Measurements from ENCODE around the gene WNT7B.

Gene WNT7B

DNA sequence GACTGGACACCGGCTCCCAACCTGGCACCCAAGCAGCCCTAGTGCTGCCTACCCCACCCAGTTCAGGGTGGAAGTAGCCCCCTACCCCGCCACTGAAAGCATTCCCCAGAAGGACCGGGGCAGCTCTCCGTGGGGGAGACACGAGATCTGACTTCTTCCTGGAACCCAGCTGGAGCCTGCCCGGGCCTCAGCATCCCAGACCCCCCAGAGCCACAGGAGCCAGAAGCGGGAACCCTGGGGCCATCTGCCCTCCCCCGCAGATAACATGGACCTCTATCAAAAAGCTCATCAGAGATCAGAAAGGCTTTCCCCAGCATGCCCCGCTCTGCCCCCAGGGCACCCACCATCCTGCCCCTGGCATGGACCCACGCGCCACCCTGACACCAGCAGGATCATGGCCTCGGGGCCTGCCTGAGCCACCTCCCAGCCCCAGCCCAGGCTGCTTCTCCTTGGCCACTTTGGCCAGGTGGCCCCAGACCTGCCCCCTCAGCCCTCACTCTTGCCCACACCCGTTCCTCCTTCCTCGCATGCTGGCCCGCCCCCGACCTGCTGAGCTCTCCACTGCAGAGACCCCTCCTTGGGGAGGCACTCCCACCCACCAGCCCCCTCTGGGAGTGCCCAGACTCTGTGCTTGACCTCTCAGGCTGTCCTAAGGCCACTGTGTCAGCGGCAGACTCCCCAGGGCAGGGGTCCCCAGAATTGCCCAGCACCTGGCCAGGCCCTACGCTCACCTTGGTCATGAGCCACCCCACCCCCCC is 17.1 kb downstream of the WNT7B start:
- no peaks in the 10 kb centered on the region for H3K9me3 Mint-ChIP-seq
- ATAC-seq (replicated peaks) (no peak), DNase-seq (no peak)
- H3K4me3 Mint-ChIP-seq, result no peak overlapping the region
- no peaks in the 10 kb centered on the region for H3K4me1 Mint-ChIP-seq (ENCODE audit: low read depth in 2 of 2)
- no peaks in the 10 kb centered on the region for H3K36me3 Mint-ChIP-seq (ENCODE audit: insufficient read depth)
- no peak overlapping the region for H3K27ac Mint-ChIP-seq
- peaks cover 4 to 76% of the 10 kb centered on the region in 2 donors for H3K27me3 Mint-ChIP-seq

DNA sequence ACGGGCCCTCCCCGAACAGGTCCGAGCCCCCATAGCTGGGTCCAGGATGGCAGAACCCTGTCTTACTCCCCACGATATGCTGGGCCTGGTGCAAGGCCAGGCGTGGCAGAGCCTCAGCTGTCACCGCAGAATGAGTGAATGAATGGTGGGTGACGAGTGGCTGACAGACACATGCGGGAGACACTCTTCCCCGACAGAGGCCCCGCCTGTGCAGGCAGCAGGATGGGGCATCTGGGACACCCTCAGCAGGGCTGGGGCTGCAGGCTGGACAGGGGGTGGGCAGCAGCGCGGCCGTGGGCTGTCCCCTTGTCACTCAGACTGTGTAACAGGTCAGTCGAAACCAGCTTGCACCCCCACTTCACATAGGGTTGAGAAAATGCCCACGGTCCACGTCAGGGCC is 18.0 kb downstream of the WNT7B start:
- no peak overlapping the region for H3K4me3 Mint-ChIP-seq
- H3K27me3 Mint-ChIP-seq, result peaks cover 0 to 71% of the 10 kb centered on the region in 2 donors
- no peaks in the 10 kb centered on the region for H3K36me3 Mint-ChIP-seq (ENCODE audit: insufficient read depth)
- H3K9me3 Mint-ChIP-seq, result no peaks in the 10 kb centered on the region
- no peaks in the 10 kb centered on the region for H3K4me1 Mint-ChIP-seq (ENCODE audit: low read depth in 2 of 2)
- ATAC-seq (replicated peaks) (no peak), DNase-seq (no peak)
- no peak overlapping the region for H3K27ac Mint-ChIP-seq

DNA sequence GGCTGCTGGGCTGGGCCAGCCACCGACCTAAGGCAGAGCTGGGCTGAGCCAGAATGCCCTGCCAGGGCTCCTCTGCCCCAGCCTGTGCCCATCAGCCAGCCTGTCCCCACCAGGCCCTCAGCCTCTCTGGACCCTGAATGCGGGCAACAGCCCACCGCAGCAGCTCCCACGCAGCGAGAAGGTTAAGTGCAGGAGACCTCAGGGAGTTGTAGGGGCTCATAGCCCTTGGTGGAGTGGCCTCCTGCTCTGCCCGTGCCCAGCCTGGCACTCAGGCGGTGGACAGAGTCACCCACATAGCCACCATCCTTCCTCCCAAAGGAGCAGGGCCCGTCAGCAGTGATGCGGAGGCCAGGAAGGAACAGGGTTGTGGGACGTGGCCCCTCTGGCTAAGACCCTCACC is 19.1 kb downstream of the WNT7B start:
- no peak overlapping the region for H3K27ac Mint-ChIP-seq
- no peaks in the 10 kb centered on the region for H3K4me1 Mint-ChIP-seq (ENCODE audit: low read depth in 2 of 2)
- H3K27me3 Mint-ChIP-seq, result peaks cover 11 to 73% of the 10 kb centered on the region in 2 donors
- H3K4me3 Mint-ChIP-seq, result no peak overlapping the region
- ATAC-seq (replicated peaks) (no peak), DNase-seq (no peak)
- no peaks in the 10 kb centered on the region for H3K36me3 Mint-ChIP-seq (ENCODE audit: insufficient read depth)
- H3K9me3 Mint-ChIP-seq, result no peaks in the 10 kb centered on the region

DNA sequence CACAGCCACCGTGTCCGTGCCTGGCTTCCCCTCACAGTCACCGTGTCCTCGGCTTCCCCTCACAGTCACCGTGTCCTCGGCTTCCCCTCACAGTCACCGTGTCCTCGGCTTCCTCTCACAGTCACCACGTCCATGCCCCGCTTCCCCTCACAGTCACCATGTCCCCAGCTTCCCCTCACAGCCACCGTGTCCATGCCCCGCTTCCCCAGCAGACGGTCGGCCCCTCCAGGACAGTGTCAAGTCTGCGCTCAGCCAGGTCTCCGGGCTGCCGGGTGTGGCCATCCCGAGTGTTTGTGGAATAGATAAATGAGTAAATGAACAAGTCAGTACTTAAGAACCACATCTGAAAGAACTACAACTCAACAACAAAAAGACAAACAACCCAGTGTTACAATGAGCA is 23.8 kb downstream of the WNT7B start:
- H3K27ac Mint-ChIP-seq, result no peak overlapping the region
- H3K9me3 Mint-ChIP-seq, result no peaks in the 10 kb centered on the region
- H3K36me3 Mint-ChIP-seq (ENCODE audit: insufficient read depth), result no peaks in the 10 kb centered on the region
- DNase-seq (no peak), ATAC-seq (replicated peaks) (no peak)
- no peaks in the 10 kb centered on the region for H3K4me1 Mint-ChIP-seq (ENCODE audit: low read depth in 2 of 2)
- H3K27me3 Mint-ChIP-seq, result peaks cover 22 to 84% of the 10 kb centered on the region in 2 donors
- H3K4me3 Mint-ChIP-seq, result no peak overlapping the region

DNA sequence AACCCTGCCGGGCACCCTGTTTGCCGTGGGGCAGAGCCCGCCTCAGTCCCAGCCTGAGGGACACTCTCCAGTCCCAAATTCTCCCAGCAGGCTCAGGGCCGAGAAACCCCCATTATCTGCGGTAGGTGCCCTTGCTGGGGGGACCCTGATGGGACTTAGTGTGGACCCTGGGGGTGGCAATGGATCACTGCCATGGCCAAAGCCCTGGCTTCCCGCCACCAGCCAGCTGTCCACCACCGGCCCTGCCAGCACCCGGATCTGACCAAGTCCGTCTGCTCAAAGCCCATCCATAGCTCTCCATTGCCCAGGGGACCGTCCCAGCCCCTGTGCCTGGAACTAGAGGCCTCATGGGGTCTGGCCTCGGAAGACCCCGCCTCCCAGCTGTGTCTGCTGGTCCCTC is 24.4 kb downstream of the WNT7B start:
- Mint-ChIP-seq H3K9me3 (no peaks in the 10 kb centered on the region), H3K27ac (no peak overlapping the region), H3K36me3 (ENCODE audit: insufficient read depth) (no peaks in the 10 kb centered on the region), H3K4me1 (ENCODE audit: low read depth in 2 of 2) (no peaks in the 10 kb centered on the region), H3K4me3 (no peak overlapping the region), H3K27me3 (peaks cover 22 to 84% of the 10 kb centered on the region in 2 donors)
- DNase-seq (no peak), ATAC-seq (replicated peaks) (no peak)

DNA sequence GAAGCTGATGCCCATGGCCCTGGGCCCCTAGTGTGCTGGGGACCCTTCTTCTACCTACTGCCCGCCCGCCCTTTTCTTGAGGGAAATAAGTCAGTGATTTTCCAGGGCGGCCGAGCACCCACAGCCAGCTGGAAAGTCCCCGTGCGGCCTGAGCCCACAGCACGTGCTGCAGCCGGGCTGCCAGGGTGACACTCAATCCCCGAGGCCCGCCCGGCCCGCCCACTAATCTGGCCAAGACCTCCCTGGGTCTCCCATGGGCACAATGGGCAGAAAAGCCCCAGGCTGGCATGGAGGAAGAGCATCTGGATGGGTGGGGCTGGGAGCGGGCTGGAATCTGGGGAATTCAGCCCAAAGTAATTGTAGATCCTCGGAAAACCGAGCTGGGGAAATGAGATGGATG is 24.8 kb downstream of the WNT7B start:
- no peaks in the 10 kb centered on the region for H3K4me1 Mint-ChIP-seq (ENCODE audit: low read depth in 2 of 2)
- H3K27ac Mint-ChIP-seq, result no peak overlapping the region
- ATAC-seq (replicated peaks) (no peak), DNase-seq (no peak)
- no peaks in the 10 kb centered on the region for H3K9me3 Mint-ChIP-seq
- no peak overlapping the region for H3K4me3 Mint-ChIP-seq
- no peaks in the 10 kb centered on the region for H3K36me3 Mint-ChIP-seq (ENCODE audit: insufficient read depth)
- peaks cover 26 to 84% of the 10 kb centered on the region in 2 donors for H3K27me3 Mint-ChIP-seq

DNA sequence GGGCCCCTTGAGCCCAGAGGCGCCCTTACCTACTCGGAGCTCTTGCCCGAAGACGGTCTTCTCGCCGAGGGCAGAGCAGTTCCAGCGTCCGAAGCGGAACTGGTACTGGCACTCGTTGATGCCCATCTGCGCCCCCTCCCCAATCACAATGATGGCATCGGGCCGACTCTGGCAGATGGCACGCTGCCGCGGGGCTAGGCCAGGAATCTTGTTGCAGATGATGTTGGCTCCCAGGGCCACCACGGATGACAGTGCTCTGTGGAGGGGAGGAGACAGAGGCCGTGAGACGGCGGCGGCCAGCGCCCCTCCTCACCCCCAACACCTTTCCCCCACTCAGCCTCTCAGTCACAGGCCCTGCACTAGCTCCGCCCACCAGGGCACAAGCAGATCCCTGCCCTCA is 27.1 kb downstream of the WNT7B start:
- Mint-ChIP-seq H3K27me3 (peaks cover 33 to 80% of the 10 kb centered on the region in 2 donors), H3K9me3 (no peaks in the 10 kb centered on the region), H3K27ac (no peak overlapping the region), H3K4me1 (ENCODE audit: low read depth in 2 of 2) (no peaks in the 10 kb centered on the region), H3K36me3 (ENCODE audit: insufficient read depth) (no peaks in the 10 kb centered on the region), H3K4me3 (no peak overlapping the region)
- DNase-seq, result no peak
- ATAC-seq (replicated peaks), result no peak

DNA sequence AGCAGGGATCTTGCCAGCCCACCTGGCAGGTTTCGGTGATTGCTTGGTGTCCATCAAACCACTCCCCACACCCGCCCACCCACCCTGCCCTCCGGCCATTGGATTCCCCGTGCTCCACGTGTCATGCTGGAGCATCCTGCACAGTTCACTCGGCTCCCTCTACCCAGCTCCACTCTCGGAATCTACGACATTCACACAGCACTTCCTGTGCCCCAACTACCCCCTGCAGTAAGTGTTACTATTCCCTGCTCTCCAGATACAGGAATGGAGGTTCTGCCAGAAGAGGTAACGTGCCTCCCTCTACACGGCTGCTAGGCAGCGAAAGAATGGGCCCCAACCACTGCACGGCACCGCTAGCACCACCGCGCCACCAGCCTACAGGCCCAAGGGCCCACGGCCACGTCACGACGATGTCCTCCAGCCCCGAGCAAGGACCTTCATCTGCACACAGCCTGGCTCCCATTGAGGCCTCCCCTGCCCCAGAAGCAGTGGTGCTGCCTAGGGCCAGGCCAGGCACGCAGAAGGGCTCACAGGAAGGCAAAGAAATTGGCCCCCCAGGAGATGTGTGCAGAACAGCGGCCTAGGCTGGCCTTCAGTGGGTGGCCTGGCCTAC is 27.6 kb downstream of the WNT7B start:
- Mint-ChIP-seq H3K27me3 (peaks cover 33 to 80% of the 10 kb centered on the region in 2 donors), H3K36me3 (ENCODE audit: insufficient read depth) (no peaks in the 10 kb centered on the region), H3K4me3 (no peak overlapping the region), H3K27ac (no peak overlapping the region), H3K9me3 (no peaks in the 10 kb centered on the region), H3K4me1 (ENCODE audit: low read depth in 2 of 2) (no peaks in the 10 kb centered on the region)
- ATAC-seq (replicated peaks) (no peak), DNase-seq (no peak)

DNA sequence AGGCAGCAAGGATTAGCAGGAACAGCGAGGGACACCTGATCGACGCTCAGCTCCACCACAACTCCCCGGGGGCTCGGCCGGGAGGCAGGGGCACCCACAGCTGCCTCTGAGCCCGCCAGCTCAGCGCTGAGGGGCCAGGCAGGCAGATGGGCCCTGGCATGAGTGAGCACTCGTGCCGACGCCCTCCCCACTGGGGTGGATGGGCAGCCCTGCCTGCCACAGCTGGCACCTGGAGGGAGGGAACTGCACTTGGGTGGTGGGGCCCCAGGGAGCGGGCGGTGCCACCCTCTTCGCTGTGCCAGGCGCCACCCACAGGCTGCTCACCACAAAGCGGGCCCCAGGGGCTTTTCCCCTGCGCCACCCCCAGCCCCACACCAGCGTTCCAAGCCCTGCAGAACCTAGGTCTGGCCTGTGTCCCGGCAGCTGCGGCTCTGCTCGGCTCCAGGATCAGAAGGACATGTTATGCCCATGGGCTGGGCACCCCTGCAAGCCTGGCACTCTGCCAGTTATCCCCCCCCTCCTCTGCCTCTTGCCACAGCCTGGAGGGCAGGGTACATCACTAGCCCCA is 28.8 kb downstream of the WNT7B start:
- ATAC-seq (replicated peaks) (no peak), DNase-seq (no peak)
- H3K36me3 Mint-ChIP-seq (ENCODE audit: insufficient read depth), result no peaks in the 10 kb centered on the region
- H3K4me1 Mint-ChIP-seq (ENCODE audit: low read depth in 2 of 2), result no peaks in the 10 kb centered on the region
- H3K27ac Mint-ChIP-seq, result no peak overlapping the region
- H3K9me3 Mint-ChIP-seq, result no peaks in the 10 kb centered on the region
- H3K27me3 Mint-ChIP-seq, result peaks cover 25 to 68% of the 10 kb centered on the region in 2 donors
- H3K4me3 Mint-ChIP-seq, result no peak overlapping the region

DNA sequence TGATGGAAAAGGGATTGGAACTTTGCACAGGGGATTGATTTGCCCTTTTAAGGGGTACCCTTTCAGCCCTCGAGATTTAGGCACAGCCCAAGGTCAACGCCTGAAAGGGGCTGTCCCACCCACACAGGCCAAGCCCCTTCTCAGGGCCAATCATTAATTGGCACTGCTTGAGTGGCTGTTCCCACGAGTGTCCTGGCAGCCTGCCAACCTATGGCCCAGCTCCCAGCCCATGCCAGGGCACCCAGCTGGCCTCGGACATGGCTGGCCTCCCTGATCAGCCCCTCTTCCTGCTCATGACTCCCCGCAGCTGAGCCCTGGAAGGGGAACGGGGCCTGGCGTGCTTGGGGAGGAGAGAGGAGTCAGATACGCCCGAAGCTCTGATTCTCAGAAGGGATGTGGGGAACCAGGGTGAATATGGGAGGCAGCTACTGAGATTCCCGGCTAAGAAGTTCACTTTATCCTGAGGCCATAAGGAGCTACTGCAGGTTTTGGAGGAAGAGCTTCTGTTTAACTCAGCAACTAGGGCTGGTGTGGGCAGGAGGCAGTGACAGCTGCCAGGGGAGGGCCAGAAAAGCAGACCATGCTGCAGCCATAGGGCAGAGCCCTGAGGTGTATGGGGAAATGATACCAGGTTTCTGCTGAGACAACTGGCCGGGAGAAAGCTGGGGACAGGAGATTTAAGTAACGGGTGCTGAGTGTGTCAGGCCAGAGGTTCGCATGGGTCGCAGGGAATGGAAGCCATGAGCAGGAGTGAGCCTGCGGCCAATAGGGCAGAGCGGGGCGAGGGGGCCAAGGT is 30.0 kb downstream of the WNT7B start:
- no peak for DNase-seq
- H3K27ac Mint-ChIP-seq, result no peak overlapping the region
- peaks cover 18 to 59% of the 10 kb centered on the region in 2 donors for H3K27me3 Mint-ChIP-seq
- no peaks in the 10 kb centered on the region for H3K4me1 Mint-ChIP-seq (ENCODE audit: low read depth in 2 of 2)
- no peak for ATAC-seq (replicated peaks)
- no peaks in the 10 kb centered on the region for H3K9me3 Mint-ChIP-seq
- H3K4me3 Mint-ChIP-seq, result no peak overlapping the region
- H3K36me3 Mint-ChIP-seq (ENCODE audit: insufficient read depth), result no peaks in the 10 kb centered on the region

DNA sequence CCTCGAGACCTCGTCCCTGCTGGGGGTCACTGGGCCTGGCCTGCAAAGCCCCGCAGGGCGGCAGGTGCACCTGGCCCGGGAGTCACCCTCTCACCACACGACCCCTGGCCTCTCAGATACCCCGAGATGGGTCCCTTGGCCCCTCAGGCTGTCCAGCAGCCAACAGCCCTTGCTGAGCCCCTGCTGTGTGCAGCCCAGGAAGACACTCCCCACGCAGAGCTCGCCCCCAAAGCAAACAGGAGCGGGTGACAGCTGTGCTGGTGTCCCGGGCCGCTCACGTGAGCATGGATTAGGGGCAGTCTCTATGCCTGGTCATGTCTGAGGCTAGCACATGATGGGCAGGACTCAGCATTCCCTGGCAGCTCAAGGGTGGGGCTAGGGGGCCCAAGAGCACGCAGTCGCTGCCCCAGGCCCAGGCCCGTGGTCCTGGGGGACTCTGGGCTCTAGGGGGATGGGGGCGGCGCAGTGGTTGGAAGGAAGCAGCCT is 31.3 kb downstream of the WNT7B start:
- H3K27me3 Mint-ChIP-seq, result peaks cover 15 to 52% of the 10 kb centered on the region in 2 donors
- DNase-seq (no peak), ATAC-seq (replicated peaks) (no peak)
- no peaks in the 10 kb centered on the region for H3K4me1 Mint-ChIP-seq (ENCODE audit: low read depth in 2 of 2)
- no peak overlapping the region for H3K4me3 Mint-ChIP-seq
- no peaks in the 10 kb centered on the region for H3K9me3 Mint-ChIP-seq
- H3K36me3 Mint-ChIP-seq (ENCODE audit: insufficient read depth), result no peaks in the 10 kb centered on the region
- H3K27ac Mint-ChIP-seq, result no peak overlapping the region

DNA sequence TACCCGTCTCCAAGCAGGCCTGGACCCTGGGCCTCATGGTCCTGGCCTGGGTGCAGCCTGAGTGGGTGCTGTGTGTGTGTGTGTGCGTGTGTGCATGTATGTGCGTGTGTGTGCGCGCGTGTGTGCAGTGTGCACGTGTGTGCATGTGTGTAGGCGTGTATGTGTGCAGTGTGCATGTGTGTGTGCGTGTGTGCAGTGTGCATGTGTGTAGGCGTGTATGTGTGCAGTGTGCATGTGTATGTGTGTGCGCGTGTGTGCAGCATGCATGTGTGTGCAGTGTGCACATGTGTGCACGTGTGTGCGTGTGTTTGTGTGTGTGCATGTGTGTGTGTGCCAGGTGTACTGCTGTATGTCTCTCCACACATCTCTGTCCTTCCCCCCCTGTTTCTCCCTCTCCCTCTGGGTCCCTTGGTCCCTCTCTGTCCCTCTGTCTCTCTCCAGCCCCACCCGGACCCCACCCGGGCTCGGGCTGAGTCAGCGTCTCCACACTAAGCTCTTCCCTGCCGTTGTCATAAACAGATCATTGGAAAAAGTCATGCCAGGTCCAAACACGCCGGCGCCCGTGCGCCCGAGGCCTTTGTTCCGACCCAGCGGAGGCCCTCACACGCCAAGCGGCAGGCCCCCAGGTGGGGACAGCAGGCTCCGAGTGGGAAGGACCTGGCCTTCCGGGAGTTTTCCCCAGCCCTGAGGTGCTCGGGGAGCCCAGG is 34.0 kb downstream of the WNT7B start:
- no peaks in the 10 kb centered on the region for H3K9me3 Mint-ChIP-seq
- H3K27me3 Mint-ChIP-seq, result peaks cover 16 to 34% of the 10 kb centered on the region in 2 donors
- ATAC-seq (replicated peaks) (no peak), DNase-seq (no peak)
- H3K4me3 Mint-ChIP-seq, result no peak overlapping the region
- no peaks in the 10 kb centered on the region for H3K36me3 Mint-ChIP-seq (ENCODE audit: insufficient read depth)
- no peaks in the 10 kb centered on the region for H3K4me1 Mint-ChIP-seq (ENCODE audit: low read depth in 2 of 2)
- H3K27ac Mint-ChIP-seq, result no peak overlapping the region

DNA sequence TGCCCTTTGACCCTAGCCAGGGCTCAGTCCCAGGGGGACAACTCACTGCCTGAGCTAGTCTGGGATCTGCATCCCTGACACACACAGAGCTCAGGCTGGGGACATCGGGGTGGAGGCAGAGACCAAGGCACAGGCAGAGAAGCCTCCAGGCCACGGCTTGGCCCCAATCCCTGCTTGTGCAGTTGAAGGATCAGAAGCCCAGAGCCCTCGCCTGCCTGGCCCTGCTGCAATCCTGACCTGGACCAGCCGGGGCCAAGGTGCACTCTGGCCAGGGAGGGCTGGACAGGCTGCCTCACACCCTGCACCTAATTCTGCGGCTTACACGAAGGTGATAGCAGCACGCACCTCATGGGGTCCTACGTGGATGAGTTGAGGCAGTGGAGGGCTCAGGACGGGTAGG is 34.6 kb downstream of the WNT7B start:
- no peak overlapping the region for H3K27ac Mint-ChIP-seq
- H3K4me3 Mint-ChIP-seq, result no peak overlapping the region
- ATAC-seq (replicated peaks) (no peak), DNase-seq (no peak)
- no peaks in the 10 kb centered on the region for H3K9me3 Mint-ChIP-seq
- peaks cover 13 to 28% of the 10 kb centered on the region in 2 donors for H3K27me3 Mint-ChIP-seq
- no peaks in the 10 kb centered on the region for H3K36me3 Mint-ChIP-seq (ENCODE audit: insufficient read depth)
- H3K4me1 Mint-ChIP-seq (ENCODE audit: low read depth in 2 of 2), result no peaks in the 10 kb centered on the region
